MM.1S (cell line): Measurements from ENCODE around the gene TLE1.

Source experiments
- EZH2 ChIP-seq: fragments of 300-600 bp; sonication (generic); optimal IDR thresholded peaks from 2 replicates; pipeline ENCODE3; 2017; ENCODE audit warnings: low read depth, mild to moderate bottlenecking, antibody characterized with exemption, low read length, mixed read lengths
- EZH2phosphoT487 ChIP-seq: fragments of 300-600 bp; sonication (generic); IDR thresholded peaks from 2 replicates; pipeline ENCODE4 v1.6.1; 2018; ENCODE audit warnings: antibody characterized with exemption, low read length
- TF ChIP-seq, protein P1 (sequence below): fragments of 300-600 bp; sonication (generic); IDR thresholded peaks from 2 replicates; pipeline ENCODE4 v1.5.1; 2016; ENCODE audit warnings: antibody characterized with exemption, low read length, mixed read lengths

DNA sequence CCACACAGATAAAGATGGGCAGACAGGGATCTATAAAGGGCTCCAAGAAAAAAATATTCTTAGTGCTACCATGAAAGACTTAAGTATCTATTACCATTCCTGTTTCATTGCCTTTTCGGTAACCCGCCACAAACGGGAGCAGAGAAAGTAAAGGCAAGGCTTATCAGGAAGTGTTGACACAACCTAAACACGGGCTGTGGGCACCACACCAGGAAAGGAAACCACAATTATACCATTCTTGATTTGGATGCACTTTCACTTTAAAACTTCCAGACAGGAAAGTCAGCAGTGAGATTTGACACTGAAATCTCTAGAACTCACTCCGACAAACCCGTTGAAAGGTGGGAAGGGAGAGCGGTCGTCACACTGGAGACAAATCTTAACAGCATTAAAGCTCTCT lies 6.5 kb downstream of the TLE1 start:
- TF ChIP-seq, protein P1, sequence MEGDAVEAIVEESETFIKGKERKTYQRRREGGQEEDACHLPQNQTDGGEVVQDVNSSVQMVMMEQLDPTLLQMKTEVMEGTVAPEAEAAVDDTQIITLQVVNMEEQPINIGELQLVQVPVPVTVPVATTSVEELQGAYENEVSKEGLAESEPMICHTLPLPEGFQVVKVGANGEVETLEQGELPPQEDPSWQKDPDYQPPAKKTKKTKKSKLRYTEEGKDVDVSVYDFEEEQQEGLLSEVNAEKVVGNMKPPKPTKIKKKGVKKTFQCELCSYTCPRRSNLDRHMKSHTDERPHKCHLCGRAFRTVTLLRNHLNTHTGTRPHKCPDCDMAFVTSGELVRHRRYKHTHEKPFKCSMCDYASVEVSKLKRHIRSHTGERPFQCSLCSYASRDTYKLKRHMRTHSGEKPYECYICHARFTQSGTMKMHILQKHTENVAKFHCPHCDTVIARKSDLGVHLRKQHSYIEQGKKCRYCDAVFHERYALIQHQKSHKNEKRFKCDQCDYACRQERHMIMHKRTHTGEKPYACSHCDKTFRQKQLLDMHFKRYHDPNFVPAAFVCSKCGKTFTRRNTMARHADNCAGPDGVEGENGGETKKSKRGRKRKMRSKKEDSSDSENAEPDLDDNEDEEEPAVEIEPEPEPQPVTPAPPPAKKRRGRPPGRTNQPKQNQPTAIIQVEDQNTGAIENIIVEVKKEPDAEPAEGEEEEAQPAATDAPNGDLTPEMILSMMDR = no peak
- no peak for TF ChIP-seq EZH2
- TF ChIP-seq EZH2phosphoT487 = no peak
